HepG2 (cell line): ENCODE data around the gene DUS1L. TPM values are rescaled to one million over a fixed set of nuclear protein-coding genes. Genes with fewer than 3 reads are reported as not detected.

Experiments used
- GLI4 ChIP-seq: sonication (generic); formaldehyde crosslinking; IDR thresholded peaks from 2 replicates; pipeline ENCODE4 v1.5.1; 2020; ENCODE audit warnings: missing genetic modification reagents, mild to moderate bottlenecking, moderate library complexity, borderline replicate concordance
- MEIS2 ChIP-seq: sonication (generic); formaldehyde crosslinking; IDR thresholded peaks from 2 replicates; pipeline ENCODE4 v1.9.0; 2021; ENCODE audit warnings: mild to moderate bottlenecking, missing genetic modification reagents
- NFIB ChIP-seq: sonication (generic); formaldehyde crosslinking; IDR thresholded peaks from 2 replicates; pipeline ENCODE4 v1.9.0; 2021; ENCODE audit warnings: missing genetic modification reagents, mild to moderate bottlenecking, borderline replicate concordance
- NKX3-1 ChIP-seq: sonication (generic); formaldehyde crosslinking; IDR thresholded peaks from 2 replicates; pipeline ENCODE4 v1.5.0; 2020; ENCODE audit warnings: missing genetic modification reagents
- SMAD3 ChIP-seq: sonication (generic); formaldehyde crosslinking; IDR thresholded peaks from 2 replicates; pipeline ENCODE4 v1.4.0; 2020; ENCODE audit warnings: missing genetic modification reagents
- ZBTB40 ChIP-seq, 2 experiments: fragments of 450-650 bp in 1 of 2; sonication (generic) in 1 of 2; formaldehyde crosslinking in 1 of 2; IDR thresholded peaks; 2 replicates each; pipeline versions ENCODE4 v1.6.1 to v1.8.0; 2016 to 2022; ENCODE audit warnings: antibody characterized with exemption in 1 of 2, mild to moderate bottlenecking in 1 of 2, missing genetic modification reagents in 1 of 2
- polyA plus RNA-seq, 8 experiments: library from polyadenylated mRNA; depleted of rRNA in 3 of 8; stranded (reverse) in 7 of 8; unstranded in 1 of 8; fragments of >200 nt; fragmentation: Illumina TruSeq in 4 of 8; extraction: Trizol in 4 of 8; gene quantifications; 2 replicates each; pipeline versions ENCODE4 v1.2.1 to v1.2.3, GENCODE V29; 2011 to 2016; ENCODE audit warnings: low read depth in 4 of 8, missing spikeins in 1 of 8, mixed read lengths in 1 of 8; ENCODE audit not compliant: insufficient read depth in 1 of 8
- total RNA-seq, 5 experiments: library from RNA; depleted of rRNA; stranded (reverse); fragments of >200 nt; fragmentation: Illumina TruSeq; extraction: Trizol; gene quantifications; 2 replicates each; pipeline ENCODE4 v1.2.3, GENCODE V29; 2016; ENCODE audit warnings: low read depth in 1 of 5
- TF ChIP-seq, protein P1 (sequence below): sonication (generic); formaldehyde crosslinking; IDR thresholded peaks from 2 replicates; pipeline ENCODE4 v1.4.0; 2020; ENCODE audit warnings: missing genetic modification reagents
- TF ChIP-seq, protein P2 (sequence below): sonication (generic); formaldehyde crosslinking; conservative IDR thresholded peaks from 2 replicates; pipeline ENCODE4 v1.8.0; 2022; ENCODE audit warnings: low read depth, missing genetic modification reagents
- TF ChIP-seq, protein P3 (sequence below): sonication (generic); formaldehyde crosslinking; IDR thresholded peaks from 2 replicates; pipeline ENCODE4 v1.5.1; 2020; ENCODE audit warnings: missing genetic modification reagents, mild to moderate bottlenecking, borderline replicate concordance

DUS1L gene
- total and polyA plus RNA-seq, 2 of the 13 experiments (the other 11 are each of a cell fraction or from before 2014, with no cell fraction given) = 81.0 to 109 TPM

- TF ChIP-seq, protein P1, sequence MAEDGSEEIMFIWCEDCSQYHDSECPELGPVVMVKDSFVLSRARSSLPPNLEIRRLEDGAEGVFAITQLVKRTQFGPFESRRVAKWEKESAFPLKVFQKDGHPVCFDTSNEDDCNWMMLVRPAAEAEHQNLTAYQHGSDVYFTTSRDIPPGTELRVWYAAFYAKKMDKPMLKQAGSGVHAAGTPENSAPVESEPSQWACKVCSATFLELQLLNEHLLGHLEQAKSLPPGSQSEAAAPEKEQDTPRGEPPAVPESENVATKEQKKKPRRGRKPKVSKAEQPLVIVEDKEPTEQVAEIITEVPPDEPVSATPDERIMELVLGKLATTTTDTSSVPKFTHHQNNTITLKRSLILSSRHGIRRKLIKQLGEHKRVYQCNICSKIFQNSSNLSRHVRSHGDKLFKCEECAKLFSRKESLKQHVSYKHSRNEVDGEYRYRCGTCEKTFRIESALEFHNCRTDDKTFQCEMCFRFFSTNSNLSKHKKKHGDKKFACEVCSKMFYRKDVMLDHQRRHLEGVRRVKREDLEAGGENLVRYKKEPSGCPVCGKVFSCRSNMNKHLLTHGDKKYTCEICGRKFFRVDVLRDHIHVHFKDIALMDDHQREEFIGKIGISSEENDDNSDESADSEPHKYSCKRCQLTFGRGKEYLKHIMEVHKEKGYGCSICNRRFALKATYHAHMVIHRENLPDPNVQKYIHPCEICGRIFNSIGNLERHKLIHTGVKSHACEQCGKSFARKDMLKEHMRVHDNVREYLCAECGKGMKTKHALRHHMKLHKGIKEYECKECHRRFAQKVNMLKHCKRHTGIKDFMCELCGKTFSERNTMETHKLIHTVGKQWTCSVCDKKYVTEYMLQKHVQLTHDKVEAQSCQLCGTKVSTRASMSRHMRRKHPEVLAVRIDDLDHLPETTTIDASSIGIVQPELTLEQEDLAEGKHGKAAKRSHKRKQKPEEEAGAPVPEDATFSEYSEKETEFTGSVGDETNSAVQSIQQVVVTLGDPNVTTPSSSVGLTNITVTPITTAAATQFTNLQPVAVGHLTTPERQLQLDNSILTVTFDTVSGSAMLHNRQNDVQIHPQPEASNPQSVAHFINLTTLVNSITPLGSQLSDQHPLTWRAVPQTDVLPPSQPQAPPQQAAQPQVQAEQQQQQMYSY (CRISPR knock-in tag) = no peak; the same call in 1 of the 2 replicates
- TF ChIP-seq MEIS2 (CRISPR knock-in tag) = no peak
- TF ChIP-seq, protein P2, sequence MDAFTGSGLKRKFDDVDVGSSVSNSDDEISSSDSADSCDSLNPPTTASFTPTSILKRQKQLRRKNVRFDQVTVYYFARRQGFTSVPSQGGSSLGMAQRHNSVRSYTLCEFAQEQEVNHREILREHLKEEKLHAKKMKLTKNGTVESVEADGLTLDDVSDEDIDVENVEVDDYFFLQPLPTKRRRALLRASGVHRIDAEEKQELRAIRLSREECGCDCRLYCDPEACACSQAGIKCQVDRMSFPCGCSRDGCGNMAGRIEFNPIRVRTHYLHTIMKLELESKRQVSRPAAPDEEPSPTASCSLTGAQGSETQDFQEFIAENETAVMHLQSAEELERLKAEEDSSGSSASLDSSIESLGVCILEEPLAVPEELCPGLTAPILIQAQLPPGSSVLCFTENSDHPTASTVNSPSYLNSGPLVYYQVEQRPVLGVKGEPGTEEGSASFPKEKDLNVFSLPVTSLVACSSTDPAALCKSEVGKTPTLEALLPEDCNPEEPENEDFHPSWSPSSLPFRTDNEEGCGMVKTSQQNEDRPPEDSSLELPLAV = no peak
- TF ChIP-seq NKX3-1 (CRISPR knock-in tag) = no peak
- no peak for TF ChIP-seq GLI4
- TF ChIP-seq ZBTB40 (IDR thresholded peaks at IDR 0.05) = no peak
- TF ChIP-seq ZBTB40 (CRISPR knock-in tag; IDR thresholded peaks at IDR 0.05) = no peak
- TF ChIP-seq, protein P3, sequence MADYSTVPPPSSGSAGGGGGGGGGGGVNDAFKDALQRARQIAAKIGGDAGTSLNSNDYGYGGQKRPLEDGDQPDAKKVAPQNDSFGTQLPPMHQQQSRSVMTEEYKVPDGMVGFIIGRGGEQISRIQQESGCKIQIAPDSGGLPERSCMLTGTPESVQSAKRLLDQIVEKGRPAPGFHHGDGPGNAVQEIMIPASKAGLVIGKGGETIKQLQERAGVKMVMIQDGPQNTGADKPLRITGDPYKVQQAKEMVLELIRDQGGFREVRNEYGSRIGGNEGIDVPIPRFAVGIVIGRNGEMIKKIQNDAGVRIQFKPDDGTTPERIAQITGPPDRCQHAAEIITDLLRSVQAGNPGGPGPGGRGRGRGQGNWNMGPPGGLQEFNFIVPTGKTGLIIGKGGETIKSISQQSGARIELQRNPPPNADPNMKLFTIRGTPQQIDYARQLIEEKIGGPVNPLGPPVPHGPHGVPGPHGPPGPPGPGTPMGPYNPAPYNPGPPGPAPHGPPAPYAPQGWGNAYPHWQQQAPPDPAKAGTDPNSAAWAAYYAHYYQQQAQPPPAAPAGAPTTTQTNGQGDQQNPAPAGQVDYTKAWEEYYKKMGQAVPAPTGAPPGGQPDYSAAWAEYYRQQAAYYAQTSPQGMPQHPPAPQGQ (CRISPR knock-in tag) = no peak
- no peak for TF ChIP-seq SMAD3 (CRISPR knock-in tag)
- TF ChIP-seq NFIB (CRISPR knock-in tag) = no peak
Measured at GRCh38 chr17:82076018-82076784, 10.6 kb upstream of the DUS1L start (continued).
